ENCODE results near the gene RTCA.

Gene RTCA

GRCh38 chr1:100298512-100298911 lies 32.5 kb downstream of the RTCA start:
- TF ChIP-seq CTCF (IDR thresholded peaks at IDR 0.05; ENCODE audit: borderline replicate concordance, insufficient read depth, low read depth, low read length), result no peak
- no peak overlapping the region for H3K4me3 ChIP-seq (ENCODE audit: low read depth, low read length)

- no peak for TF ChIP-seq CTCF (IDR thresholded peaks at IDR 0.05; ENCODE audit: borderline replicate concordance, insufficient read depth, low read depth, low read length)
Measured at GRCh38 chr1:100299521-100300222, 33.7 kb downstream of the RTCA start.

GRCh38 chr1:100300691-100301090 lies 34.7 kb downstream of the RTCA start:
- H3K4me3 ChIP-seq (ENCODE audit: low read depth, low read length), result no peak overlapping the region
- no peak for TF ChIP-seq CTCF (IDR thresholded peaks at IDR 0.05; ENCODE audit: borderline replicate concordance, insufficient read depth, low read depth, low read length)

More at GRCh38 chr1:100299521-100300222, 33.7 kb downstream of the RTCA start:
- H3K4me3 ChIP-seq (ENCODE audit: low read depth, low read length), result no peak overlapping the region

- H3K4me3 ChIP-seq (ENCODE audit: low read depth, low read length), result no peak overlapping the region
- no peak for TF ChIP-seq CTCF (IDR thresholded peaks at IDR 0.05; ENCODE audit: borderline replicate concordance, insufficient read depth, low read depth, low read length)
Measured at GRCh38 chr1:100302739-100303138, 36.7 kb downstream of the RTCA start.

- TF ChIP-seq CTCF (IDR thresholded peaks at IDR 0.05; ENCODE audit: borderline replicate concordance, insufficient read depth, low read depth, low read length), result no peak
- H3K4me3 ChIP-seq (ENCODE audit: low read depth, low read length), result no peak overlapping the region
Measured at GRCh38 chr1:100304227-100304626, 38.2 kb downstream of the RTCA start.

- TF ChIP-seq CTCF (IDR thresholded peaks at IDR 0.05; ENCODE audit: borderline replicate concordance, insufficient read depth, low read depth, low read length), result no peak
- H3K4me3 ChIP-seq (ENCODE audit: low read depth, low read length), result no peak overlapping the region
Measured at GRCh38 chr1:100304921-100305320, 38.9 kb downstream of the RTCA start.

GRCh38 chr1:100305954-100306353 lies 39.9 kb downstream of the RTCA start:
- TF ChIP-seq CTCF (IDR thresholded peaks at IDR 0.05; ENCODE audit: borderline replicate concordance, insufficient read depth, low read depth, low read length), result no peak

More at GRCh38 chr1:100305954-100306353, 39.9 kb downstream of the RTCA start:
- H3K4me3 ChIP-seq (ENCODE audit: low read depth, low read length), result no peak overlapping the region
